Liver (tissue), 3 donors: ENCODE results near the gene WWOX.

Source experiments
- ATF3 ChIP-seq: IDR thresholded peaks from 2 replicates; pipeline ENCODE4 v1.6.1; 2016; ENCODE audit warnings: antibody characterized with exemption
- CTCF ChIP-seq: fragments of 150-350 bp; IDR thresholded peaks from 2 replicates; pipeline ENCODE4 v1.5.1; 2017; ENCODE audit warnings: improper control_type of control experiment, low read depth, low read length; ENCODE audit not compliant: missing input control
- FOXA1 ChIP-seq: IDR thresholded peaks from 2 replicates; pipeline ENCODE4 v1.6.1; 2016; ENCODE audit warnings: antibody characterized with exemption
- GABPA ChIP-seq, 2 donors: IDR thresholded peaks in 1 of 2; conservative IDR thresholded peaks in 1 of 2; 2 replicates each; pipeline ENCODE4 v1.6.1; 2016; ENCODE audit warnings: antibody characterized with exemption in 2 of 2, mild to moderate bottlenecking in 1 of 2, moderate library complexity in 1 of 2
- MAX ChIP-seq: IDR thresholded peaks from 2 replicates; pipeline ENCODE4 v1.6.1; 2016; ENCODE audit warnings: antibody characterized with exemption
- RAD21 ChIP-seq, 2 donors: IDR thresholded peaks; 2 replicates each; pipeline ENCODE4 v1.6.1; 2016; ENCODE audit warnings: antibody characterized with exemption in 2 of 2, mild to moderate bottlenecking in 2 of 2
- REST ChIP-seq: IDR thresholded peaks from 2 replicates; pipeline ENCODE4 v1.6.1; 2016; ENCODE audit warnings: antibody characterized with exemption, mild to moderate bottlenecking
- SP1 ChIP-seq: IDR thresholded peaks from 2 replicates; pipeline ENCODE4 v1.6.1; 2018; ENCODE audit warnings: antibody characterized with exemption, mild to moderate bottlenecking
- TAF1 ChIP-seq: conservative IDR thresholded peaks from 2 replicates; pipeline ENCODE4 v1.6.1; 2016; ENCODE audit warnings: antibody characterized with exemption, mild to moderate bottlenecking
- YY1 ChIP-seq: IDR thresholded peaks from 2 replicates; pipeline ENCODE4 v1.6.1; 2016; ENCODE audit warnings: antibody characterized with exemption, mild to moderate bottlenecking
- donor health status: healthy.
- donor health status: healthy.

GRCh38 chr16:78290395-78290794, 190.9 kb downstream of the WWOX start:
- TF ChIP-seq CTCF (no peak), REST (no peak), MAX (no peak), SP1 (no peak), RAD21 (IDR thresholded peaks at IDR 0.05) (no peak), TAF1 (no peak), YY1 (no peak), GABPA (IDR thresholded peaks at IDR 0.05 in 1 of 2, conservative IDR thresholded peaks at IDR 0.05 in 1 of 2) (no peak), FOXA1 (no peak), ATF3 (no peak)
